KMS-11 (cell line): ENCODE measurements around the gene ABAT.
A peak's percentile ranks its signal among the peaks of the same experiment; 100 is the strongest.

ENCODE experiments used
- H2AFZ ChIP-seq: fragments of 200-600 bp; sonication (generic); 2 replicates; pipeline ENCODE4 v1.6.1; 2016; ENCODE audit warnings: antibody characterized with exemption, mixed run types, low read depth
- H3K27ac ChIP-seq: fragments of 200-600 bp; sonication (generic); 2 replicates; pipeline ENCODE4 v1.6.1; 2016; ENCODE audit warnings: mild to moderate bottlenecking, mixed run types
- H3K27me3 ChIP-seq: fragments of 200-600 bp; sonication (generic); 2 replicates; pipeline ENCODE4 v1.6.1; 2017; ENCODE audit warnings: mild to moderate bottlenecking, low read depth, mixed run types, moderate library complexity; ENCODE audit not compliant: insufficient read depth
- H3K36me3 ChIP-seq: fragments of 200-600 bp; sonication (generic); 2 replicates; pipeline ENCODE4 v1.6.1; 2017; ENCODE audit warnings: mild to moderate bottlenecking, mixed run types; ENCODE audit not compliant: insufficient read depth
- H3K4me1 ChIP-seq: fragments of 200-600 bp; sonication (generic); 2 replicates; pipeline ENCODE4 v1.6.1; 2016; ENCODE audit warnings: mild to moderate bottlenecking, low read depth, mixed run types; ENCODE audit not compliant: poor library complexity, severe bottlenecking
- H3K4me2 ChIP-seq: fragments of 200-600 bp; sonication (generic); 2 replicates; pipeline ENCODE4 v1.7.0; 2016; ENCODE audit warnings: mild to moderate bottlenecking, mixed run types
- H3K4me3 ChIP-seq: fragments of 200-600 bp; sonication (generic); IDR thresholded peaks from 2 replicates; pipeline ENCODE4 v1.6.1; 2017; ENCODE audit warnings: low read depth, low read length, mixed read lengths; ENCODE audit not compliant: insufficient read depth
- H3K79me2 ChIP-seq: fragments of 200-600 bp; sonication (generic); 2 replicates; pipeline ENCODE4 v1.6.1; 2016; ENCODE audit warnings: low read depth, mixed run types; ENCODE audit not compliant: insufficient read depth
- H3K9ac ChIP-seq: fragments of 200-600 bp; sonication (generic); 2 replicates; pipeline ENCODE4 v1.6.1; 2016; ENCODE audit warnings: mild to moderate bottlenecking, mixed run types
- H4K20me1 ChIP-seq: fragments of 200-600 bp; sonication (generic); 2 replicates; pipeline ENCODE4 v1.6.1; 2016; ENCODE audit warnings: mild to moderate bottlenecking, mixed run types; ENCODE audit not compliant: insufficient read depth
- TF ChIP-seq, protein P1 (sequence below): fragments of 200-600 bp; sonication (generic); conservative IDR thresholded peaks from 2 replicates; pipeline ENCODE4 v1.6.1; 2017; ENCODE audit warnings: low read depth, mild to moderate bottlenecking, antibody characterized with exemption, low read length, moderate library complexity, mixed read lengths

The ABAT gene

DNA sequence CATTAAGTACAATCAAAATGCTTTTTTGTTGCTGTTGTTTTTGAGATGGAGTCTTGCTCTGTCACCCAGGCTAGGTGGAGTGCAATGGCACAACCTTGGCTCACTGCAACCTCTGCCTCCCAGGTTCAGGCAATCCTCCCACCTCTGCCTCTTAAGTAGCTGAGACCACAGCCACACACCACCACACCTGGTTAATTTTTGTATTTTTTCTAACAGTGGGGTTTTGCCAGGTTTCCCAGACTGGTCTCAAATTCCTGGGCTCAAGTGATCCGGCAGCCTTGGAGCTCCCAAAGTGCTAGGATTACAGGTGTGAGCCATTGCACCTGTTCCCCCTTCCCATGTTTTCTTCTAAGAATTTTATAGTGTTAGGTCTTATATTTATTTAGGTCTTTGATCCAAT, 4.9 kb upstream of the ABAT start:
- H3K9ac ChIP-seq, result no peak overlapping the region
- H3K4me2 ChIP-seq, result no peak overlapping the region
- H4K20me1 ChIP-seq, result no peaks in the 10 kb centered on the region
- H2AFZ ChIP-seq, result no peak overlapping the region
- TF ChIP-seq, protein P1, sequence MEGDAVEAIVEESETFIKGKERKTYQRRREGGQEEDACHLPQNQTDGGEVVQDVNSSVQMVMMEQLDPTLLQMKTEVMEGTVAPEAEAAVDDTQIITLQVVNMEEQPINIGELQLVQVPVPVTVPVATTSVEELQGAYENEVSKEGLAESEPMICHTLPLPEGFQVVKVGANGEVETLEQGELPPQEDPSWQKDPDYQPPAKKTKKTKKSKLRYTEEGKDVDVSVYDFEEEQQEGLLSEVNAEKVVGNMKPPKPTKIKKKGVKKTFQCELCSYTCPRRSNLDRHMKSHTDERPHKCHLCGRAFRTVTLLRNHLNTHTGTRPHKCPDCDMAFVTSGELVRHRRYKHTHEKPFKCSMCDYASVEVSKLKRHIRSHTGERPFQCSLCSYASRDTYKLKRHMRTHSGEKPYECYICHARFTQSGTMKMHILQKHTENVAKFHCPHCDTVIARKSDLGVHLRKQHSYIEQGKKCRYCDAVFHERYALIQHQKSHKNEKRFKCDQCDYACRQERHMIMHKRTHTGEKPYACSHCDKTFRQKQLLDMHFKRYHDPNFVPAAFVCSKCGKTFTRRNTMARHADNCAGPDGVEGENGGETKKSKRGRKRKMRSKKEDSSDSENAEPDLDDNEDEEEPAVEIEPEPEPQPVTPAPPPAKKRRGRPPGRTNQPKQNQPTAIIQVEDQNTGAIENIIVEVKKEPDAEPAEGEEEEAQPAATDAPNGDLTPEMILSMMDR, result no peak
- no peaks in the 10 kb centered on the region for H3K27me3 ChIP-seq
- no peaks in the 10 kb centered on the region for H3K36me3 ChIP-seq
- H3K4me1 ChIP-seq, result no peaks in the 10 kb centered on the region
- no peak overlapping the region for H3K4me3 ChIP-seq
- H3K27ac ChIP-seq, result no peak overlapping the region
- no peaks in the 10 kb centered on the region for H3K79me2 ChIP-seq

GRCh38 chr16:8670014-8670560, 4.3 kb upstream of the ABAT start:
- Histone ChIP-seq H2AFZ (no peak overlapping the region), H4K20me1 (no peaks in the 10 kb centered on the region), H3K36me3 (no peaks in the 10 kb centered on the region), H3K79me2 (no peaks in the 10 kb centered on the region), H3K27ac (no peak overlapping the region), H3K4me2 (no peak overlapping the region), H3K4me3 (no peak overlapping the region), H3K9ac (no peak overlapping the region), H3K4me1 (peaks cover 4% of the 10 kb centered on the region), H3K27me3 (no peaks in the 10 kb centered on the region)
- TF ChIP-seq, protein P1, result no peak

DNA sequence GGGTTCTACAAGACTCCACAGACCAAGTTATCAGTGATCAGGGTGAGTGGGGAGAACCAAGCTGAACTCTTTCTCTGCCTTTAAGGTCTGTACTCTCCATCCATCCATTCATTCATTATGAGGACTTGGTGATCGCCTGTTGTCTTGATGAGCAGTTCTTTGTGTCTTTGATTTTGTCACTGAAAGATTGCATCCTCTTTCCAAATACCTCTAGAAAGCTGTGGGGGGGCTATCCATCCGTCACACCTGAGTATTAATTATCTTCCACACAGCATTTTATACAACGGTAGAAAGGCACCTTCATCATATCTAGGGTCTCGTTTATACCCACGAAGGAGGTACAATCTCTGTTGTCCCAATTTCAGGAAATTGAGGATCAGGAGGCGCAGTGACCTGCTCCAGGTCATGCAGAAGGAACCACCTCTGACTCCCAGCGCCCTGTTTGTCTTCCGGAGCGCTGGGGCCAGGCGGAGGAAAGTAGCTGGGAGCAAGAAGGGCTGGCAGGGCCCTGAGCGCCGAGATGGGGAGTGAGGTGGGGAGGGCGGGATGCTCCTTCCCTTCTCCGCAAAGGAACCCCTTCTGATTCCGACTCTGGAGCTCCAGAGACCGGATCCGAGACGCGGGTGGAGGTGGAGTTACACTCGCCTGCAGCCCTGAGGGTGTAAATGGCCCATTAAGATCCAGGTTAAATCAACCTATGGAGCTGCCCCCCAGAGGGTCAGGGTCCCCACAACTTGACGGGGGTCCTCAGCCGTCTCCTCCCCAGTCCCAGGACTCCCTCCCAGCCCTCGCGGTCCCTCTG, 605 bp upstream of the ABAT start:
- peaks cover 8% of the 10 kb centered on the region for H3K4me1 ChIP-seq
- H3K79me2 ChIP-seq, result no peaks in the 10 kb centered on the region
- no peaks in the 10 kb centered on the region for H3K27me3 ChIP-seq
- no peaks in the 10 kb centered on the region for H4K20me1 ChIP-seq
- H3K9ac ChIP-seq, result no peak overlapping the region
- TF ChIP-seq, protein P1, result no peak
- peak overlapping the region; percentile 49 for H3K4me2 ChIP-seq
- H2AFZ ChIP-seq, result peak overlapping the region; percentile 89
- no peak overlapping the region for H3K4me3 ChIP-seq
- H3K36me3 ChIP-seq, result no peaks in the 10 kb centered on the region
- no peak overlapping the region for H3K27ac ChIP-seq

DNA sequence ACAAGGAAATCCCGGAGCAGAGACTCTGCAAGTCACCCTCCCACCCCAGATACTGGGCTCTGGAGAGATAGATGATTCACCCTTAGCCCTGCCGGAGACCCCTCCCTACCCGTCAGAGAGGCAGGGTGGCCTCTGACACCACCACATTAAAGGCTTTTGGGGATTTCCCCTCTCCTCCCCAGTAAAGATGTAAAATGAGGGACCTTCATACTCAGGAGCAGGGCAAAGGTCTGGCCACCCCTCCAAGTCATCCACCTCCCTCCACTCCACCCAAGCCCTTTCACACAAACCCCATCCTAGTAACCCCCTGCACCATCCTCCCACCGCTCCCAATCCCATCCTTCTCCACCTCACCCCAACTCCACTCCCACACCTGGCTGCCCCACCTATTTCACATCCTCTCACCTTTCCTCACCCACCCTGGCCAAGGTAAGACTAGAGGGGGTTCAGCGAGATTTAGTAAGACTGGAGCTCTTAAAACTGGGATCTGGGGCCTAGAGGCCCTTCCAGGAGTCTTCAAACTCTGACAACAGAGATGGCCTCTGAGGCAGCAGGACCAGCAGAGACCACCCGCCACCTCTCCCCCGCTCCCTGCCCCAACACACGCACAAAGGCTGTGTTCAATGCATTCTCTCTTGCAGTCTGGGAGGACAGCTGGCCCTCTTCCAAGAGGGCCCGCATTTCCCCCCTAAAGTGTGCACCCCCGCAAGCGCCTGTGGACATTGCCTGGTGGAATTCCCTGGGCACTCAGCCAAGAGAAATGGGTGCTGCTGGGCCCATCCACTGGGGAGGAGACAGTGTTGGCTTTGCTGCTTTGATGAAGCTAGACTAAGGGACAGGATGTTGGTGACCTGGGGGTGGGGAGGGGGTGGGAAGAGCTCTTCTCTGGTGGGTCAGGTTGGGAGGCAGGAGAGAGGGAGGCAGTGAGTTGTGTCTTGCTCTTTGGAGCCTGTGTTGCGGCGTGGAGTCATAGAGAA, 1.1 kb downstream of the ABAT start:
- H3K27me3 ChIP-seq, result no peaks in the 10 kb centered on the region
- H3K79me2 ChIP-seq, result no peaks in the 10 kb centered on the region
- H3K4me2 ChIP-seq, result peak overlapping the region; percentile 95
- no peak overlapping the region for H3K9ac ChIP-seq
- H4K20me1 ChIP-seq, result no peaks in the 10 kb centered on the region
- TF ChIP-seq, protein P1, result no peak
- H3K4me3 ChIP-seq, result no peak overlapping the region
- peak overlapping the region; percentile 89 for H2AFZ ChIP-seq
- H3K4me1 ChIP-seq, result peaks cover 8% of the 10 kb centered on the region
- H3K36me3 ChIP-seq, result no peaks in the 10 kb centered on the region
- no peak overlapping the region for H3K27ac ChIP-seq
